ENCODE measurements around the gene CEP83. TPM values are rescaled to one million over a fixed set of nuclear protein-coding genes. Genes with fewer than 3 reads are reported as not detected.

Gene CEP83
- total RNA-seq, 1 experiment from 2014 or later, result 19.2 TPM

- TF ChIP-seq, protein P1, sequence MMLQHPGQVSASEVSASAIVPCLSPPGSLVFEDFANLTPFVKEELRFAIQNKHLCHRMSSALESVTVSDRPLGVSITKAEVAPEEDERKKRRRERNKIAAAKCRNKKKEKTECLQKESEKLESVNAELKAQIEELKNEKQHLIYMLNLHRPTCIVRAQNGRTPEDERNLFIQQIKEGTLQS (IDR thresholded peaks at IDR 0.05), result no peak
These were observed 182.2 kb downstream of the CEP83 start (continued) for GRCh38 chr12:94277426-94278000.

GRCh38 chr12:94276725-94277124 is 182.9 kb downstream of the CEP83 start:
- DNase-seq (ENCODE audit: low read depth, low spot score), result no peak
- ChIA-PET POLR2A (no interaction called here), CTCF (no interaction called here)

GRCh38 chr12:94273272-94273671 is 186.4 kb downstream of the CEP83 start:
- Histone ChIP-seq H3K36me3 (ENCODE audit: control insufficient read depth in 1 of 2, insufficient read depth in 2 of 2, low read length in 2 of 2) (no peaks in the 10 kb centered on the region), H3K9ac (ENCODE audit: low read length) (no peak overlapping the region), H3K4me3 (replicated peaks in 1 of 2; ENCODE audit: low read depth in 1 of 2, low read length in 2 of 2) (no peak overlapping the region), H3K27me3 (ENCODE audit: insufficient read depth, low read length) (no peaks in the 10 kb centered on the region), H3K9me2 (ENCODE audit: insufficient read depth) (no peaks in the 10 kb centered on the region), H3K9me3 (ENCODE audit: control insufficient read depth in 1 of 2, insufficient read depth in 1 of 2, low read depth in 1 of 2, low read length in 2 of 2) (no peaks in the 10 kb centered on the region), H3K27ac (ENCODE audit: low read depth, low read length) (no peak overlapping the region), H3K79me2 (ENCODE audit: insufficient read depth, low read length) (no peaks in the 10 kb centered on the region), H2AFZ (ENCODE audit: low read depth, low read length, poor library complexity, severe bottlenecking) (no peak overlapping the region), H3K4me2 (ENCODE audit: low read length) (no peak overlapping the region), H3K4me1 (ENCODE audit: control insufficient read depth in 1 of 2, insufficient read depth in 2 of 2, low read length in 2 of 2) (no peaks in the 10 kb centered on the region), H4K20me1 (ENCODE audit: insufficient read depth) (no peaks in the 10 kb centered on the region)
- ChIA-PET RAD21 (ENCODE audit: low non-redundant PET in 1 of 2, low total read pairs in 2 of 2, uncharacterized antibody in 2 of 2, unreplicated experiment in 2 of 2) (no interaction called here), CTCF (no interaction called here), POLR2A (no interaction called here)
- DNase-seq (ENCODE audit: low read depth, low spot score) (no peak), ATAC-seq (no peak)
- BruUV-seq (replicated peaks), result no TSS peak
- intact Hi-C loops (cut with micrococcal nuclease), result no loop called here
- TF ChIP-seq RAD21 (IDR thresholded peaks at IDR 0.05; ENCODE audit: low read depth), result no peak
- TF ChIP-seq, protein P1 (IDR thresholded peaks at IDR 0.05), result no peak
- no peak for TF ChIP-seq TCF7L2 (IDR thresholded peaks at IDR 0.05; ENCODE audit: borderline replicate concordance, extremely low read depth, insufficient read depth, insufficient read length)
- TF ChIP-seq ZNF274 (IDR thresholded peaks at IDR 0.05; ENCODE audit: low read depth, low read length), result no peak
- TF ChIP-seq SIN3A (IDR thresholded peaks at IDR 0.05; ENCODE audit: low read depth), result no peak
- TF ChIP-seq, protein P2, sequence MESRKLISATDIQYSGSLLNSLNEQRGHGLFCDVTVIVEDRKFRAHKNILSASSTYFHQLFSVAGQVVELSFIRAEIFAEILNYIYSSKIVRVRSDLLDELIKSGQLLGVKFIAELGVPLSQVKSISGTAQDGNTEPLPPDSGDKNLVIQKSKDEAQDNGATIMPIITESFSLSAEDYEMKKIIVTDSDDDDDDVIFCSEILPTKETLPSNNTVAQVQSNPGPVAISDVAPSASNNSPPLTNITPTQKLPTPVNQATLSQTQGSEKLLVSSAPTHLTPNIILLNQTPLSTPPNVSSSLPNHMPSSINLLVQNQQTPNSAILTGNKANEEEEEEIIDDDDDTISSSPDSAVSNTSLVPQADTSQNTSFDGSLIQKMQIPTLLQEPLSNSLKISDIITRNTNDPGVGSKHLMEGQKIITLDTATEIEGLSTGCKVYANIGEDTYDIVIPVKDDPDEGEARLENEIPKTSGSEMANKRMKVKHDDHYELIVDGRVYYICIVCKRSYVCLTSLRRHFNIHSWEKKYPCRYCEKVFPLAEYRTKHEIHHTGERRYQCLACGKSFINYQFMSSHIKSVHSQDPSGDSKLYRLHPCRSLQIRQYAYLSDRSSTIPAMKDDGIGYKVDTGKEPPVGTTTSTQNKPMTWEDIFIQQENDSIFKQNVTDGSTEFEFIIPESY (IDR thresholded peaks at IDR 0.05; ENCODE audit: extremely low read depth, insufficient replicate concordance, low read length), result no peak
- no peak for TF ChIP-seq JUND (IDR thresholded peaks at IDR 0.05)
- TF ChIP-seq SRF (IDR thresholded peaks at IDR 0.05; ENCODE audit: low read depth), result no peak
- TF ChIP-seq MAX (IDR thresholded peaks at IDR 0.05), result no peak

More at GRCh38 chr12:94276725-94277124, 182.9 kb downstream of the CEP83 start:
- H3K9me2 ChIP-seq (ENCODE audit: insufficient read depth), result no peaks in the 10 kb centered on the region
- no peaks in the 10 kb centered on the region for H3K9me3 ChIP-seq (ENCODE audit: control insufficient read depth in 1 of 2, insufficient read depth in 1 of 2, low read depth in 1 of 2, low read length in 2 of 2)
- TF ChIP-seq TCF7L2 (IDR thresholded peaks at IDR 0.05; ENCODE audit: borderline replicate concordance, extremely low read depth, insufficient read depth, insufficient read length), result no peak
- no peak for TF ChIP-seq POLR2A (IDR thresholded peaks at IDR 0.05; ENCODE audit: borderline replicate concordance, extremely low read depth, insufficient read depth, insufficient read length)
- TF ChIP-seq MAX (IDR thresholded peaks at IDR 0.05), result no peak
- TF ChIP-seq RAD21 (IDR thresholded peaks at IDR 0.05; ENCODE audit: low read depth), result no peak
- TF ChIP-seq CEBPB (IDR thresholded peaks at IDR 0.05; ENCODE audit: low read depth), result no peak
- TF ChIP-seq FOSL1 (IDR thresholded peaks at IDR 0.05; ENCODE audit: low read depth), result no peak
- no peak for TF ChIP-seq JUND (IDR thresholded peaks at IDR 0.05)
- TF ChIP-seq ZFX (IDR thresholded peaks at IDR 0.05), result no peak
- TF ChIP-seq ZNF274 (IDR thresholded peaks at IDR 0.05; ENCODE audit: low read depth, low read length), result no peak
- TF ChIP-seq SRF (IDR thresholded peaks at IDR 0.05; ENCODE audit: low read depth), result no peak
- no peak overlapping the region for H3K4me2 ChIP-seq (ENCODE audit: low read length)
- ATAC-seq, result no peak
- H3K4me3 ChIP-seq (replicated peaks in 1 of 2; ENCODE audit: low read depth in 1 of 2, low read length in 2 of 2), result no peak overlapping the region
- no peaks in the 10 kb centered on the region for H3K4me1 ChIP-seq (ENCODE audit: control insufficient read depth in 1 of 2, insufficient read depth in 2 of 2, low read length in 2 of 2)
- no peak overlapping the region for H3K27ac ChIP-seq (ENCODE audit: low read depth, low read length)
- no peaks in the 10 kb centered on the region for H4K20me1 ChIP-seq (ENCODE audit: insufficient read depth)
- H3K27me3 ChIP-seq (ENCODE audit: insufficient read depth, low read length), result no peaks in the 10 kb centered on the region
- RAD21 ChIA-PET (ENCODE audit: low non-redundant PET in 1 of 2, low total read pairs in 2 of 2, uncharacterized antibody in 2 of 2, unreplicated experiment in 2 of 2), result no interaction called here
- intact Hi-C loops (cut with micrococcal nuclease), result no loop called here
- H3K79me2 ChIP-seq (ENCODE audit: insufficient read depth, low read length), result no peaks in the 10 kb centered on the region
- no TSS peak for BruUV-seq (replicated peaks)
- no peaks in the 10 kb centered on the region for H3K36me3 ChIP-seq (ENCODE audit: control insufficient read depth in 1 of 2, insufficient read depth in 2 of 2, low read length in 2 of 2)
- H2AFZ ChIP-seq (ENCODE audit: low read depth, low read length, poor library complexity, severe bottlenecking), result no peak overlapping the region
- no peak overlapping the region for H3K9ac ChIP-seq (ENCODE audit: low read length)

Data from HCT116 (cell line).